Forelimb muscle (tissue), 1 donor: ENCODE measurements around the gene UBE2L5. TPM values are rescaled to one million over a fixed set of nuclear protein-coding genes. Genes with fewer than 3 reads are reported as not detected.

Experiments
- DNase-seq: peaks from one replicate; pipeline ENCODE4 v3.0.0-alpha.2; 2013; ENCODE audit warnings: low read depth
- polyA plus RNA-seq: library from polyadenylated mRNA; unstranded; fragments of 120-200 nt; gene quantifications from one replicate; pipeline ENCODE4 v1.2.1, GENCODE V29; 2013; ENCODE audit not compliant: insufficient read length

UBE2L5 gene
- polyA plus RNA-seq, result 0.52 TPM

- DNase-seq, result no peak
Observed at GRCh38 chr13:30422054-30422839, at the start of gene UBE2L5. Gene UBE2L5, plus strand, starts transcription at chr13:30422493. Its CDS starts 5,498 bp downstream, at chr13:30427991.

DNA sequence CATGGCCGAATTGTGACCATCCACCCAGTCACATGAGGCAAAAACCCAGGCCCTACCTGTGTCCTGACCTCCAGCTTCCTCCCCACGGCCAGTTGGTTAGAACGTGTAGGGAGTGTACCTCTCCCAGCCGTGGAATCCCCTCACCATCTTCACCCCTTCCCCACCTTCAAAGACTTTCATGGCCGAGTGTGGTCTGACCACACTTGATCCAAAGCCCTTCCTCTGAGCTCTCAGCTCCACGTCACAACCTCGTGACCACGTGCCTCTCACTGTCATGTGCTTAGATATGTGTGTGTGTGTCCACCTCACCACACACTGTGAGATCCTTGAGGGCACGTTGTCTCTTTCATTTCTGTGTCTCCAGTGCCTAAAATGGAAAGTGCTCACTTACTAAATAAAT lies 48.6 kb upstream of the UBE2L5 start:
- DNase-seq, result no peak

DNA sequence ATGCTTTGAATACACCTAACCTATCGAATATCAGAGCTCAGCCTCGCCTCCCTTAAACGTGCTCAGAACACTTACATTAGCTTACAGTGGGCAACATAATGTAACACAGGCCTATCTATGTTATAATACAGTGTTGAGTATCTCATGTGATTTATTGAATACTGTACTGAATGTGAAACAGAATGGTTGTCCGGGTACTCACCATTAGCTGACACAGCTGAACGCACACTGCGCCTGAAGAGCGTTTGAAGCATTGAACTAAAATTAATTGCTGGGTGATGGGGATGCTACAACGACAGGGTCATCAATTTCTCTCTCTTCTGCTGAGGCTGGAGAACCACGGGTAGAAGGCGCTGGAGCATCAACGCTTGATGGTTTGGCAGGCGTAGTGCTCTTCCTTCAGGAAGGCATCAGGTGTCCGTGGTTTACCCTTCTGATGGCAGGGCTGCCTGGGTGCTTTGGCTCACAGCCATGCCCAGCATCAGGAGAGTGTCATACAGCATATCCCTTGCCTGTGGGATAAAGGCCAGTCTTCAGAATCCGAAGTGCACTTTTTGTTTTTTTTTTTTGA lies 46.9 kb upstream of the UBE2L5 start:
- no peak for DNase-seq

GRCh38 chr13:30376426-30377311 lies 45.6 kb upstream of the UBE2L5 start:
- DNase-seq, result no peak

- no peak for DNase-seq
Observed at GRCh38 chr13:30377312-30377685, 45.0 kb upstream of the UBE2L5 start.

DNA sequence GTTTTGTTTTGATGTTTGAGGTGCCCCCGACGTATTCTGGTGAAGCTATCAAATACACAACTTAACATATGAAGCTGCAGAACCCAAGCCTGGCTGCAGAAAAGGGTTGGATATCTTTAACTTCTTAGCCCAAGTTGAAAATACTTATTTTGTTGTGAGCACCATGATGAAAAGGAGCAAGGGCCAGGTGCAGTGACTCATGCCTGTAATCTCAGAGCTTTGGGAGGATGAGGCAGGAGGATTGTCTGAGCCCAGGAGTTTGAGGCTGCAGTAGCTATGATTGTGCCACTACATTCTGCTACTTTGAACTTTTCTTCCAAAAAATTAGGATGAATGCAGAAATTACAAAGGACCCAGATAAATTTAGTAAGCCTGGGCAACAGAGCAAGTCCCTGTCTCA lies 44.1 kb upstream of the UBE2L5 start:
- no peak for DNase-seq

DNA sequence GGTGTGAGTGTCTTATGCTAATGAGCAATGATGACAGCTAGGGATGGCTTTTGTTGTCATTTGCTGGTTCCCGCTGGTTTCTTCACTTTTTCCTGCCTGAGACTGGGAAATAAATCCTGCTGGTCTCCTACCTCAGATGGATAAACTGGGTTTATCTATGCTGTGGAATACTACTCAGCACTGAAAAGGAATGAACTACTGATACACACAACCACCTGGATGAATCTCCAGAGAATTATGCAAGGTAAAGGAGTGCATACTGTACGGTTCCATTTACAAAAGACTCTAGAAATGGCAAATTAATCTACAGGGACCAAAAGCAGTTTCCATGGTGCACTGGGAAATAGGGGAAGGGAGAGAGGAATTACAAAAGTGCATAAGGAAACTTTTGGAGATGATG lies 41.2 kb upstream of the UBE2L5 start:
- no peak for DNase-seq

- DNase-seq, result no peak
Observed at GRCh38 chr13:30382836-30383525, 39.3 kb upstream of the UBE2L5 start.

- DNase-seq, result no peak
Observed at GRCh38 chr13:30388406-30389283, 33.6 kb upstream of the UBE2L5 start.

DNA sequence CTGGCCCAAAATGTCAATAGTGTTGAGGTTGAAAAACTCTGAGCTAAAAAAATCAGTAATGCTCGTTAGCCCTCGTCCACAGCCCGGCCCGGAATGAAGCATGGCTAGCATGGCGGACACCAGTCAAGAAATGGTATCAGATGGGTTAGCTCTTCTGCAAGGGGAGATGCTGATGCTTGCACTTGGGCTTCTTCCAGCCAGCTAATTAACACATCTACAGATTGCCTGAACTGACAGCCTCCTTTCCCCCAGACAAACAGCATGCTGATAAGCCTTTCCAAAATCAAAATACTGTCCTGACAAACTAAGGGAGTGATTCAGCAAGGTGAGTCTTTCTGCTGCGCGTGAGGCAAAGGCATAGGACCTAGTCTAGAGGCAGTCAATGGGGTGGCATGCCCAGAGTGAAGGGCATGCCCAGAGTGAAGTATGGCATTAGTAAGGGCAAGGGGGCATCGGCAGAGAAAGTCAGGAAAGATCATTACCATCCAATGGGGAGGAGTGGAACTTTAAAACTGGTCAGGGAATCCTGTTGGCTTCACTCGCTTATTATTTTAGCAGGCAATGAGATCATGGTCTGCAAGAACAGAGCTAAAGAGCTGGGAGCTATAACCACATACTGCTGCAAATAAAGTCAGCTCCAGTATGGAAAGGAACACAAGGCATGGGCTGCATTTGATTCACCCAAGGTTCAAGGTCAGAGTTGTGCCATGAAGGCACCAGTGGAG lies 30.2 kb upstream of the UBE2L5 start:
- no peak for DNase-seq

DNA sequence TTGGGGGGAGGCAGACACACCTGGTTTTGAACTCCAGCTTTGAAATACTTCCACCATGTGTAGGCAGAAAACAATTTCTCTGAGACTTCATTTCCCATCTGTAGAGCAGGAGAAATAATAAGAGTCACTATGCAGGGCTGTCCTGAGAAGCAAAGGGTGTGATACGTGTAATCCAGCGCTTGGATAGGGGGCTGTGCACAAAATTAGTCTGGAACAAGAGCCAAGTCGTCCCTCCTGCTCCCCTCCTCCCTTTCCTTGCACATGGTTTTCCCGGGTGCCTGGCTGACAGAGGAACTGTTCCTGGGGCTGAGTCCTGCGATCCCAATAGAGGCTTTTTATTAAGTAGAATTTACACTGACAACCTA lies 29.6 kb upstream of the UBE2L5 start:
- no peak for DNase-seq

- no peak for DNase-seq
Observed at GRCh38 chr13:30394751-30395191, 27.5 kb upstream of the UBE2L5 start.

DNA sequence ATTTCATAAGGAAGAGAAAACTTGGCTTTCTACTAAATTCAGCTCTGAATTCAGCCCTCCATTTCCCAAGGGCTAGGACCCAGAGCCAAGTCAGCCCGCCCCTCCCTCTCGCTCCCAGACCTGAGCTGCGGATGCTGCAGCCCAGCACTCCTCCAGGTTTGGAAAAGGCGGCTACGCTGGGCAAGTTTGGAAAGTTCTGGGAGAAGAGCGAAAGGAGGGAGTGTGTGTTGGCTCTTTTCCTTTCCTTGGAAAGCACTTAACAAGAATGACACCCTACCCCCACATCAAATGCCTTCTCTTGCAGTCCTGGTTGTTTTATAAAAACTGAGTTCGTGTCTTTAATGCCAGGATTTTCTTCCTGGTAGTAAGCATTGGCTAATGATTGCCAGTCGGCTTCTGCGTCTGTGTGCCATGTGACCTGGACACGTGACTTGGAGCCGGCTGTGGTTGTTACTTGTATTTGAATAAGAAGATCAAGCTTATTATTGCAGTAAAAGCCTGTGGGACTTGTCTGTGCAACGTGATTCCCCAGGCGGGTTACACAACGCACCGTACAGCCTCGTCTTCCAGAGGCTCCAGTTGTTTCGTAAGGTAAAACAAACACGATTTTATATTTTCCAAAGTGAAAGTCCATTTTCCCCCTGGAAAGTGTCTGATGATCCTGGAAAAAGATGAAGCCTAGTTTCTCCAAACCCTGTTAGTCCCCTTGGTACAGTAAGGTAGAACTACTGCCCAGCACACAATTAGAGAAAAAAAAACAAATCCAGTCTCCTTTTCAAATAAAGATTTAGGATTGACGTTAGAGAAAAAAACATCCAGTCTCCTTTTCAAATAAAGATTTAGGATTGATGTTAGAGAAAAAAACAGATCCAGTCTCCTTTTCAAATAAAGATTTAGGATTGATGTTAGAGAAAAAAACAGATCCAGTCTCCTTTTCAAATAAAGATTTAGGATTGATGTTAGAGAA lies 26.8 kb upstream of the UBE2L5 start:
- DNase-seq, result peak; percentile 67

- no peak for DNase-seq
Observed at GRCh38 chr13:30396434-30397075, 25.7 kb upstream of the UBE2L5 start.

- no peak for DNase-seq
Observed at GRCh38 chr13:30398601-30399072, 23.7 kb upstream of the UBE2L5 start.

DNA sequence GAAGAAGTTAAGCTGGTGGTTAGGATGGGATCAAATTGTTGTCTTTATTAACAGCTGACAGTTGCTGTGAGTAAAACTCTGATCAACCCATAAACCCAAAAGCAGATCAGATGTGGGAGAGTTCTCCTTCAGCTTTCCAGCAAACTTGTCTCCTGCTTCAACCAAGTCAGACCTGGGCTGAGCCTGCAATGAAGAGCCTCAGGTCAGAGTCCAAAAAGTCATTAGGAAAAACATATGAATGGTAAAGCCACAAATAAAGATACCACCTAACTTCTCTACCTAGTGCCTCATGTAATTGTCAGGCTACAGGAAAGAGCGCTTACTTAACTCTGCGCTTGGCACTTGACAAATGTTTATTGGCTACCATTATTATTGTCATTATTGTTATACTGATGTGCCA lies 21.9 kb upstream of the UBE2L5 start:
- no peak for DNase-seq

DNA sequence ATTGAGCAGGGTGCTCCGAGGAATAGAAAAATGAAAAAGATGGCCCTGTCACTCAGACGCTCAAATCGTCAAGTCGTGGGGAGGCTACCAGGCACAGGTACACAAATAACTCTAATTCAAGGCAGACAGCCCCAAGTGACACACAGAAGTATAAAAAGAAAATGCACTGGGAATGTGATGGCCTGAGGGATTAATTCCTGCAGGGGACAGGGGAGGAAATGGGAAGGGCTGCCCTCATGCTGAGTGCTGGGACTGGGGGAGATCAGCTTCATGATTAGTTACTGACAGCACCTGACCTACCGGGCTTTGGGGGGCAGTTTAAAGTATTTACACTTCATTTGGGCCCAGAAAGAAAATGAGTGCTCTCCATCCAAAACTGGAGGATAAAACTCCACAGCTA lies 20.9 kb upstream of the UBE2L5 start:
- no peak for DNase-seq

- DNase-seq, result no peak
Observed at GRCh38 chr13:30403456-30403855, 18.8 kb upstream of the UBE2L5 start.
